Mucosa of descending colon (tissue), 3 donors: ENCODE data around the gene APBA2. TPM values are rescaled to one million over a fixed set of nuclear protein-coding genes. Genes with fewer than 3 reads are reported as not detected.

Source experiments
- ATAC-seq: fragments of 200-7000 bp; cut with Tn5 transposase; one replicate; pipeline ENCODE4 v1.9.1; 2020; ENCODE audit warnings: mild to moderate bottlenecking, moderate library complexity
- DNase-seq, 3 donors: peaks; one replicate each; pipeline ENCODE4 v3.0.0-alpha.2; 2020
- H3K36me3 ChIP-seq: fragments of 200-600 bp; one replicate; pipeline ENCODE4 v1.8.0; 2021; ENCODE audit warnings: low read depth, mild to moderate bottlenecking
- H3K4me1 ChIP-seq: fragments of 200-600 bp; one replicate; pipeline ENCODE4 v1.8.0; 2021; ENCODE audit warnings: low read depth, mild to moderate bottlenecking
- H3K4me3 ChIP-seq: fragments of 200-600 bp; one replicate; pipeline ENCODE4 v1.8.0; 2021; ENCODE audit warnings: mild to moderate bottlenecking
- H3K9me3 ChIP-seq: fragments of 200-600 bp; one replicate; pipeline ENCODE4 v1.8.0; 2021; ENCODE audit warnings: mild to moderate bottlenecking
- intact Hi-C, 2 donors: fragments of 100-400 bp; cut with DNase I in 1 of 2; cut with micrococcal nuclease in 1 of 2; formaldehyde crosslinking; loops; one replicate each; pipeline versions ENCODE4 v1.11.0 to v1.11.1; 2022; cut with DNase I, micrococcal nuclease
- total RNA-seq, 3 donors: library from RNA; stranded (reverse); fragmentation: NEBNext Ultra II Directional in 2 of 3; extraction: Animal tissue kit (Norgen Biotek cat#: 25700) in 2 of 3; gene quantifications; one replicate each; pipeline versions ENCODE4 v1.2.1 to v1.2.4, GENCODE V29; 2021 to 2023
- TF ChIP-seq, protein P1 (sequence below): fragments of 200-600 bp; IDR thresholded peaks from one replicate; pipeline ENCODE4 v1.8.0; 2022; ENCODE audit warnings: antibody characterized with exemption, mild to moderate bottlenecking
- donor health status: DM: no; HTN: no; CAD: no; lungs with moderate emphysema.
- donor health status: DM: no; HTN: no; CAD: no.
- donor health status: DM: no; HTN: yes; CAD: no.

The APBA2 gene
- total RNA-seq, 3 donors from 2014 or later: 0.69 to 2.0 (median 1.2) TPM

DNA sequence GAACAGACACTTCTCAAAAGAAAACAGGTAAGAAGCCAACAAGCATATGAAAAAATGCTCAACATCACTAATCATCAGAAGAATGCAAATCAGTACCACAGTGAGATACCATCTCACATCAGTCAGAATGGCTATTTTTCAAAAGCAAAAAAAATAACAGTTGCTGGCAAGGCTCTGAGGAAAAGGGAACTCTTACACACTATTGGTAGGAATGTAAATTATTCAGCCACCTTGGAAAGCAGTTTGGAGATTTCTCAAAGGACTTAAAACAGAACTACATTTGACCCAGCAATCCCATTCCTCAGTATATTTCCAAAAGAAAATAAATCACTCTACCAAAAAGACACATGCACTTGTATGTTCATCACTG lies 95.6 kb downstream of the APBA2 start:
- TF ChIP-seq, protein P1, sequence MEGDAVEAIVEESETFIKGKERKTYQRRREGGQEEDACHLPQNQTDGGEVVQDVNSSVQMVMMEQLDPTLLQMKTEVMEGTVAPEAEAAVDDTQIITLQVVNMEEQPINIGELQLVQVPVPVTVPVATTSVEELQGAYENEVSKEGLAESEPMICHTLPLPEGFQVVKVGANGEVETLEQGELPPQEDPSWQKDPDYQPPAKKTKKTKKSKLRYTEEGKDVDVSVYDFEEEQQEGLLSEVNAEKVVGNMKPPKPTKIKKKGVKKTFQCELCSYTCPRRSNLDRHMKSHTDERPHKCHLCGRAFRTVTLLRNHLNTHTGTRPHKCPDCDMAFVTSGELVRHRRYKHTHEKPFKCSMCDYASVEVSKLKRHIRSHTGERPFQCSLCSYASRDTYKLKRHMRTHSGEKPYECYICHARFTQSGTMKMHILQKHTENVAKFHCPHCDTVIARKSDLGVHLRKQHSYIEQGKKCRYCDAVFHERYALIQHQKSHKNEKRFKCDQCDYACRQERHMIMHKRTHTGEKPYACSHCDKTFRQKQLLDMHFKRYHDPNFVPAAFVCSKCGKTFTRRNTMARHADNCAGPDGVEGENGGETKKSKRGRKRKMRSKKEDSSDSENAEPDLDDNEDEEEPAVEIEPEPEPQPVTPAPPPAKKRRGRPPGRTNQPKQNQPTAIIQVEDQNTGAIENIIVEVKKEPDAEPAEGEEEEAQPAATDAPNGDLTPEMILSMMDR: no peak
- ATAC-seq: no peak
- no peak for DNase-seq
- Histone ChIP-seq H3K4me1 (no peaks in the 10 kb centered on the region), H3K36me3 (no peaks in the 10 kb centered on the region), H3K4me3 (no peak overlapping the region), H3K9me3 (no peaks in the 10 kb centered on the region)
- intact Hi-C loops: no loop called here

DNA sequence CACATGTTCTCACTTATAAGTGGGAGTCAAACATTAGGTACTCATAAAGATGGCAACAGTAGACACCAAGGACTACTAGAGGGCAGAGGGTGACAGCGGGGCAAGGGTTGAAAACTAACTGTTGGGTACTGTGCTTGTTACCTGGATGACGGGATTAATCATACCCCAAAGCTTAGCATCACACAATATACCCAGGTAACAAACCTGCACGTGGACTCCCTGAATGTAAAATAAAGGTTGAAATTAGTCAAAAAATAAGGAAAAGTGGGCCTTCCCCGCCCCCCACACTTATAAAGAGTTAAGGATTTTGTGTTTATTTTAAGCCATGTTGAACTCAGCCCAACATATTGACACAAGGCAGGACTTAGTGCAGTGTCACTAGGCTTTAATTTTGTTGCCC lies 96.1 kb downstream of the APBA2 start:
- DNase-seq: no peak
- H3K4me3 ChIP-seq: no peak overlapping the region
- H3K36me3 ChIP-seq: no peaks in the 10 kb centered on the region
- no peaks in the 10 kb centered on the region for H3K9me3 ChIP-seq
- intact Hi-C loops: no loop called here
- TF ChIP-seq, protein P1: no peak
- H3K4me1 ChIP-seq: no peaks in the 10 kb centered on the region
- ATAC-seq: no peak

DNA sequence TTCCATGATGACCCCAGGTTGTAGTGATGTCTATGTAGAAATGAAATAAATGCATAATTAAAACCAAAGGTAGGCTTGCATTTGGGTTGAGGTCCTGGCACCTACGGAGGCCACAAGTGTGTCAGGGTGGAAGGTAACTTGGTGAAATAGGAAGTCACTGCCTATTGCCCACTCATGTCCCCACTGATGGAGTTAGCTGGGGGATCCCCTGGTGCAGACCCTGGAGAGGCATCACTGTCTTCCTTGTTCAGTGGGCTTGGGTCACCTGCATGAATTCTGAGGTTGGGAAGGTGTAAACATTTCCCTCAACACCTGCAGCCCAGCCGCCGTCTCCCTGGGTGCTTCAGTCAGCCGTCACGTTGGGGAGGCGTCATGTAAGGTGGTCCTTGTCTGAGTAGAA lies 97.1 kb downstream of the APBA2 start:
- intact Hi-C loops: no loop called here
- H3K4me1 ChIP-seq: no peaks in the 10 kb centered on the region
- no peaks in the 10 kb centered on the region for H3K36me3 ChIP-seq
- TF ChIP-seq, protein P1: no peak
- no peaks in the 10 kb centered on the region for H3K9me3 ChIP-seq
- ATAC-seq: no peak
- H3K4me3 ChIP-seq: no peak overlapping the region
- no peak for DNase-seq

DNA sequence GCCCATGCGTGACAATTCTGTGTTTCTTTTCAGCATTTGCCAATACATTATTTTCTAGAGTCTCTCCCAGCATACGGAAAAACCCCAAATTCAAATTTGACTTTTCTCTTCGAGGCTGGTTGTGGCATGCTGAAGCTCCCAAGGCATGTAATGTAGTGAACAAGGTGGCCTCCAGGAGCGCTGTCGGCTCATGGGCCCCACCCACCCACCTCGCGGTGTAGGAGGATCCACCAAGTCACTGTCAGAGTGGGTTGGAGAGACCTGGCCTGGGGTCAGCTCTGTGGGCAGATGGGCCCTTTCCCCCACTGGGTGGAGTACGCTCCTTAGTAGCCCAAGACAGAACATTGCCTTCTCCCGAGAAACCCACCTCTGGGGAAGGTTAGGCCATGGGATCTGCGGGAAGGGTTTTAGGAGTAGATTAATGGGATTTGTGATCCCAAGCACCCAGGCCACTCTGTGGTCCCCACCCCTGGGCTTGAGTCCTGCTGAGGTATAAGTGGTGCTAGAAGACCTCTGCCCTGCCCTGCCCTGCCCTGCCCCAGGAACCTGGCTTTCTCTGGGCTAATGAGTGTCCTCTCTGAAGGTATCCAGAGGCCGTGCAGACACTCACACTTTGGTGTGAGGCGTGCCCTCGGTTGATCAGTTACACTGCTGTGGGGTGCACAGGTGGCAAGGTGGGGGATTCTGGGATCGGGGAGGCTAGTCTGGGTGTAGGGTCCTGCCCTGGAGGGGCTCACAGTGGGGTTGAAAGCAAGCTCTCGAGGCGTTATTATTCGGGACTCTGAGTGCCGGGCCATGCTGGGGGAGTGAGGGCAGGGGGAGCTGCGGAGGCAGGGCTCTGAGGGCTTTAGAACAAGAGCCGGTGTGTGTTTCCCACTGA lies 97.9 kb downstream of the APBA2 start:
- Histone ChIP-seq H3K4me3 (no peak overlapping the region), H3K36me3 (no peaks in the 10 kb centered on the region), H3K9me3 (no peaks in the 10 kb centered on the region), H3K4me1 (no peaks in the 10 kb centered on the region)
- intact Hi-C loops: no loop called here
- no peak for ATAC-seq
- TF ChIP-seq, protein P1: no peak
- no peak for DNase-seq

DNA sequence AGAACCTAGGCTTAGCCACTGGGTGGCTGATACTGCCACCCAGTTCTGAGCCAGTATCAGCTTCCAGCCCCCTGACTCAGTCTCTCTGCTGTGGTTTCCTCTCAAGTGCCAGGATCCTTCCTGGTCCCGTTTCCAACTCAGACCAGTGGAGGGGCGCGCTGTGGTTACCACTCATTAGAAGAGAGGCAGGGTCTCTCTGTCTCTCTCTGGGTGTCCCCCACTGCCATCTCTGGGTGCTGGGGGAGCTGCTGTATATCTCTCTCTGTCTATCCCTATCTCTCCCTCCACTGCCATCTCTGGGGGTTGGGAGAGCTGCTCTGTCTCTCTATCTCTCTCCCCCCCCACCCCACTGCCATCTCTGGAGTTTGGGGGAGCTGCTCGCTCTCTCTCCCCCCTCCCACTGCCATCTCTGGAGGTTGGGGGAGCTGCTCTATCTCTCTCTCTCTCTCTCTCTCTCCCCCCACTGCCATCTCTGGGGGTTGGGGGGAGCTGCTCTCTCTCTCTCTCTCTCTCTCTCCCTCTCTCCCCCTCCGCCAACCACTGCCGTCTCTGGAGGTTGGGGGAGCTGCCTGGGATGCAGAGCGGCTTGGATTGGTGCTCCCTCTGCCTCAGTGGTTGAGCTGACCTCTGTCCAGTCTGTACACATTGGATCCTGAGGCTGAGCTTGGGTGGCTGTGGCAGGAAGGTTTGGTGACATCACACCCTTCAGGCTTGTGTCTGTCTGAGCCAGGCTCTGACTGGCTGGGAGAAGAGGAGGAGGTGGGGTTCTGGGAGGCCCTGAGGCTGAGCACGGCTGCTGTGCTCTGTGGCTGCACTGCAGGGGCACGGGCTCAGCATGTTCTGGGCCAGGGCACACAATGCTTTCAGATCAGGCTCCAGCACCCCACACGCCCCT lies 98.9 kb downstream of the APBA2 start:
- Histone ChIP-seq H3K4me1 (no peaks in the 10 kb centered on the region), H3K9me3 (no peaks in the 10 kb centered on the region), H3K4me3 (no peak overlapping the region), H3K36me3 (no peaks in the 10 kb centered on the region)
- DNase-seq (no peak), ATAC-seq (peak; percentile 33)
- intact Hi-C loops: no loop called here
- TF ChIP-seq, protein P1: no peak
